ENCODE results near the gene NFYB.

DNA sequence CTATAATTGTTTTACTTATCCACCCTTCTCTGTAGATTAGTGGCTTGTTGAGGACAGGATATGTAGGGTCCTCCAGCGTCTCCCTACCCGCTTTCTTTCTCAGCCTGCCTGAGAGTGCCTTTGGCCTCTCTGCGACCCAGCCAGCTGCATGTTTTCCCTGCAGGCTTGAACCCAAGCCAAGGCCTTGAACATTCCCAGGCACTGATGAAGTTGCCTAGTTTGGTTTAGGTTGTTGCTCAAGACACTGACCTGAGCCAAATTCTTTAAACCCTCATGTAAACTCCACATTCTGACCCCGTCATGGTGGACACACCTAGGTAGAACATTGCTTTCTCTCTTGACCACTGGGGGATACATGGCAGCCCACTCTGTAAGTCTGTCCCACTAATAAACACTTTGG is 44.1 kb upstream of the NFYB start:
- no peak for TF ChIP-seq POLR2A (IDR thresholded peaks at IDR 0.05; ENCODE audit: borderline replicate concordance, extremely low read depth, insufficient read depth, insufficient read length)
- TF ChIP-seq, protein P1, sequence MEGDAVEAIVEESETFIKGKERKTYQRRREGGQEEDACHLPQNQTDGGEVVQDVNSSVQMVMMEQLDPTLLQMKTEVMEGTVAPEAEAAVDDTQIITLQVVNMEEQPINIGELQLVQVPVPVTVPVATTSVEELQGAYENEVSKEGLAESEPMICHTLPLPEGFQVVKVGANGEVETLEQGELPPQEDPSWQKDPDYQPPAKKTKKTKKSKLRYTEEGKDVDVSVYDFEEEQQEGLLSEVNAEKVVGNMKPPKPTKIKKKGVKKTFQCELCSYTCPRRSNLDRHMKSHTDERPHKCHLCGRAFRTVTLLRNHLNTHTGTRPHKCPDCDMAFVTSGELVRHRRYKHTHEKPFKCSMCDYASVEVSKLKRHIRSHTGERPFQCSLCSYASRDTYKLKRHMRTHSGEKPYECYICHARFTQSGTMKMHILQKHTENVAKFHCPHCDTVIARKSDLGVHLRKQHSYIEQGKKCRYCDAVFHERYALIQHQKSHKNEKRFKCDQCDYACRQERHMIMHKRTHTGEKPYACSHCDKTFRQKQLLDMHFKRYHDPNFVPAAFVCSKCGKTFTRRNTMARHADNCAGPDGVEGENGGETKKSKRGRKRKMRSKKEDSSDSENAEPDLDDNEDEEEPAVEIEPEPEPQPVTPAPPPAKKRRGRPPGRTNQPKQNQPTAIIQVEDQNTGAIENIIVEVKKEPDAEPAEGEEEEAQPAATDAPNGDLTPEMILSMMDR (IDR thresholded peaks at IDR 0.05 in 2 of 3, conservative IDR thresholded peaks at IDR 0.05 in 1 of 3; ENCODE audit: borderline replicate concordance in 1 of 3, insufficient read depth in 1 of 3, low read depth in 2 of 3, low read length in 2 of 3) = no peak
- no peak for TF ChIP-seq ELF1 (IDR thresholded peaks at IDR 0.05; ENCODE audit: borderline replicate concordance, low read depth)
- no peak for TF ChIP-seq POLR2AphosphoS5 (IDR thresholded peaks at IDR 0.05; ENCODE audit: low read depth, low read length)
- no peak for TF ChIP-seq SRF (IDR thresholded peaks at IDR 0.05; ENCODE audit: low read depth)
- TF ChIP-seq, protein P2, sequence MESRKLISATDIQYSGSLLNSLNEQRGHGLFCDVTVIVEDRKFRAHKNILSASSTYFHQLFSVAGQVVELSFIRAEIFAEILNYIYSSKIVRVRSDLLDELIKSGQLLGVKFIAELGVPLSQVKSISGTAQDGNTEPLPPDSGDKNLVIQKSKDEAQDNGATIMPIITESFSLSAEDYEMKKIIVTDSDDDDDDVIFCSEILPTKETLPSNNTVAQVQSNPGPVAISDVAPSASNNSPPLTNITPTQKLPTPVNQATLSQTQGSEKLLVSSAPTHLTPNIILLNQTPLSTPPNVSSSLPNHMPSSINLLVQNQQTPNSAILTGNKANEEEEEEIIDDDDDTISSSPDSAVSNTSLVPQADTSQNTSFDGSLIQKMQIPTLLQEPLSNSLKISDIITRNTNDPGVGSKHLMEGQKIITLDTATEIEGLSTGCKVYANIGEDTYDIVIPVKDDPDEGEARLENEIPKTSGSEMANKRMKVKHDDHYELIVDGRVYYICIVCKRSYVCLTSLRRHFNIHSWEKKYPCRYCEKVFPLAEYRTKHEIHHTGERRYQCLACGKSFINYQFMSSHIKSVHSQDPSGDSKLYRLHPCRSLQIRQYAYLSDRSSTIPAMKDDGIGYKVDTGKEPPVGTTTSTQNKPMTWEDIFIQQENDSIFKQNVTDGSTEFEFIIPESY (IDR thresholded peaks at IDR 0.05; ENCODE audit: extremely low read depth, insufficient replicate concordance, low read length) = no peak
- TF ChIP-seq FOSL1 (IDR thresholded peaks at IDR 0.05; ENCODE audit: low read depth) = no peak
- no peak for TF ChIP-seq CEBPB (IDR thresholded peaks at IDR 0.05; ENCODE audit: low read depth)
- no peak for TF ChIP-seq EZH2 (IDR thresholded peaks at IDR 0.05)
- TF ChIP-seq ZNF274 (IDR thresholded peaks at IDR 0.05; ENCODE audit: low read depth, low read length) = no peak
